ENCODE results near the gene TBX20.

GRCh38 chr7:35280902-35281301 is 27.0 kb upstream of the TBX20 start:
- TF ChIP-seq CTCF (IDR thresholded peaks at IDR 0.05) = no peak
- no peak for TF ChIP-seq POLR2AphosphoS5 (IDR thresholded peaks at IDR 0.05)
- TF ChIP-seq EP300 (IDR thresholded peaks at IDR 0.05) = no peak
- no peak for TF ChIP-seq POLR2A (IDR thresholded peaks at IDR 0.05)
